ENCODE data around the gene PIK3CB. TPM values are rescaled to one million over a fixed set of nuclear protein-coding genes. Genes with fewer than 3 reads are reported as not detected.

PIK3CB gene
- polyA plus RNA-seq, 3 donors: 14.1 to 33.6 (median 20.4) TPM

Other genes with a start within 250 kb of the PIK3CB start
- under 1 TPM in 1 of 3 donors, not detected in 2; 0.11 TPM for gene CEP70, start 240.7 kb downstream of the PIK3CB start, polyA plus RNA-seq
- 1 to 10 TPM in 2 of 3 donors, under 1 TPM in 1; 0.96 to 3.7 (median 3.6) TPM for gene FAIM, start 226.2 kb downstream of the PIK3CB start, polyA plus RNA-seq
- gene FOXL2, start 112.2 kb upstream of the PIK3CB start, polyA plus RNA-seq: not detected
- not detected for gene FOXL2NB, start 112.3 kb upstream of the PIK3CB start, polyA plus RNA-seq
- not detected for gene PRR23A, start 171.3 kb upstream of the PIK3CB start, polyA plus RNA-seq
- gene PRR23B, start 186.0 kb upstream of the PIK3CB start, polyA plus RNA-seq: not detected
- gene PRR23C, start 210.0 kb upstream of the PIK3CB start, polyA plus RNA-seq: not detected

All from CD14-positive monocyte (primary cell).